Measurements from ENCODE around the gene BMP3. TPM values are rescaled to one million over a fixed set of nuclear protein-coding genes. Genes with fewer than 3 reads are reported as not detected.
A peak's percentile ranks its signal among the peaks of the same experiment; 100 is the strongest.

BMP3 gene
- total RNA-seq: 1 to 10 TPM in 1 of 4 donors, not detected in 3; 1.3 TPM

- Histone ChIP-seq H3K4me3 (peak within 1 kb of the TSS in 1 of 2 donors; percentile 33), H3K27me3 (peaks cover 0 to 22% of the 10 kb centered on the region in 2 donors), H3K9me3 (no peaks in the 10 kb centered on the region), H3K27ac (no peak within 1 kb of the TSS), H3K4me1 (peaks cover 0 to 7% of the 10 kb centered on the region in 2 donors), H3K36me3 (no peaks in the 10 kb centered on the region)
- intact Hi-C loops (cut with DNase I; ENCODE audit: low total_unique reads): no loop called here
- TF ChIP-seq POLR2A (IDR thresholded peaks at IDR 0.05) (no peak), CTCF (IDR thresholded peaks at IDR 0.05) (no peak)
- no peak for DNase-seq
Observed at GRCh38 chr4:81030061-81030980, at the start of gene BMP3. BMP3 (plus strand) TSS chr4:81030708; CDS start chr4:81031285, 577 bp downstream.

- Histone ChIP-seq H3K27ac (no peak overlapping the region), H3K9me3 (no peaks in the 10 kb centered on the region), H3K36me3 (no peaks in the 10 kb centered on the region), H3K4me1 (no peaks in the 10 kb centered on the region), H3K27me3 (no peaks in the 10 kb centered on the region), H3K4me3 (no peak overlapping the region)
- intact Hi-C loops (cut with DNase I; ENCODE audit: low total_unique reads): no loop called here
- no peak for TF ChIP-seq CTCF (IDR thresholded peaks at IDR 0.05)
- TF ChIP-seq POLR2A (IDR thresholded peaks at IDR 0.05): no peak
- no peak for DNase-seq
Observed at GRCh38 chr4:80986011-80986410, 44.5 kb upstream of the BMP3 start.

- Histone ChIP-seq H3K27ac (no peak overlapping the region), H3K36me3 (no peaks in the 10 kb centered on the region), H3K27me3 (no peaks in the 10 kb centered on the region), H3K4me3 (no peak overlapping the region), H3K9me3 (no peaks in the 10 kb centered on the region), H3K4me1 (no peaks in the 10 kb centered on the region)
- intact Hi-C loops (cut with DNase I; ENCODE audit: low total_unique reads): no loop called here
- no peak for DNase-seq
- TF ChIP-seq CTCF (IDR thresholded peaks at IDR 0.05) (peak; percentile 31 to 49 (median 40)), POLR2A (IDR thresholded peaks at IDR 0.05) (no peak)
Observed at GRCh38 chr4:80989921-80990544, 40.5 kb upstream of the BMP3 start.

- intact Hi-C loops (cut with DNase I; ENCODE audit: low total_unique reads): no loop called here
- DNase-seq: no peak
- no peaks in the 10 kb centered on the region for H3K9me3 ChIP-seq
- H3K4me3 ChIP-seq: no peak overlapping the region
- TF ChIP-seq CTCF (IDR thresholded peaks at IDR 0.05): no peak
- no peaks in the 10 kb centered on the region for H3K36me3 ChIP-seq
- H3K27me3 ChIP-seq: no peaks in the 10 kb centered on the region
- no peaks in the 10 kb centered on the region for H3K4me1 ChIP-seq
- no peak overlapping the region for H3K27ac ChIP-seq
Observed at GRCh38 chr4:80990851-80991250, 39.7 kb upstream of the BMP3 start.

GRCh38 chr4:80999943-81000342, 30.6 kb upstream of the BMP3 start:
- intact Hi-C loops (cut with DNase I; ENCODE audit: low total_unique reads): no loop called here
- Histone ChIP-seq H3K27ac (no peak overlapping the region), H3K27me3 (no peaks in the 10 kb centered on the region), H3K36me3 (no peaks in the 10 kb centered on the region), H3K4me3 (no peak overlapping the region), H3K4me1 (no peaks in the 10 kb centered on the region), H3K9me3 (no peaks in the 10 kb centered on the region)
- DNase-seq: no peak
- TF ChIP-seq POLR2A (IDR thresholded peaks at IDR 0.05) (no peak), CTCF (IDR thresholded peaks at IDR 0.05) (no peak)
